ENCODE data around the gene CGGBP1.
"Not testable (repeated sequence)": the region's sequence is repeated elsewhere in the genome, so short reads cannot be mapped to it uniquely, and the experiment has no call there.

CGGBP1 gene

GRCh38 chr3:88033808-88034207 is 25.0 kb downstream of the CGGBP1 start:
- no peak for DNase-seq

- DNase-seq = no peak
Observed at GRCh38 chr3:88033079-88033478, 25.7 kb downstream of the CGGBP1 start.

- DNase-seq = no peak
Observed at GRCh38 chr3:88032245-88032644, 26.6 kb downstream of the CGGBP1 start.

- DNase-seq = no peak
Observed at GRCh38 chr3:88031642-88032077, 27.1 kb downstream of the CGGBP1 start.

- DNase-seq = no peak
Observed at GRCh38 chr3:88030210-88030609, 28.6 kb downstream of the CGGBP1 start.

- no peak for DNase-seq
Observed at GRCh38 chr3:88028876-88029275, 29.9 kb downstream of the CGGBP1 start.

GRCh38 chr3:88025001-88025552 is 33.7 kb downstream of the CGGBP1 start:
- no peak for DNase-seq

GRCh38 chr3:88019024-88019423 is 39.8 kb downstream of the CGGBP1 start:
- no peak for DNase-seq

GRCh38 chr3:88015656-88016055 is 43.1 kb downstream of the CGGBP1 start:
- not testable (repeated sequence) for DNase-seq

GRCh38 chr3:88013592-88013991 is 45.2 kb downstream of the CGGBP1 start:
- DNase-seq = no peak

- no peak for DNase-seq
Observed at GRCh38 chr3:88010810-88011209, 48.0 kb downstream of the CGGBP1 start.

- no peak for DNase-seq
Observed at GRCh38 chr3:88009066-88009465, 49.7 kb downstream of the CGGBP1 start.

GRCh38 chr3:88005066-88005465 is 53.7 kb downstream of the CGGBP1 start:
- no peak for DNase-seq

- DNase-seq = no peak
Observed at GRCh38 chr3:88003115-88003755, 55.6 kb downstream of the CGGBP1 start.

- DNase-seq = no peak
Observed at GRCh38 chr3:88002448-88002847, 56.4 kb downstream of the CGGBP1 start.

Data from amniotic stem cell (primary cell).